Measurements from ENCODE around the gene CHMP2A. TPM values are rescaled to one million over a fixed set of nuclear protein-coding genes. Genes with fewer than 3 reads are reported as not detected.
A peak's percentile ranks its signal among the peaks of the same experiment; 100 is the strongest.

The CHMP2A gene
- total and polyA plus RNA-seq, 4 donors = 58.0 to 107 (median 83.3) TPM

- Histone ChIP-seq H3K27me3 (ENCODE audit: control insufficient read depth in 4 of 4, insufficient read depth in 4 of 4, low read length in 3 of 4) (no peaks in the 10 kb centered on the region), H3K9ac (ENCODE audit: low read depth in 1 of 2, low read length in 2 of 2) (no peak overlapping the region), H3K4me3 (ENCODE audit: low read depth in 1 of 3, low read length in 3 of 3) (no peak overlapping the region), H3K4me1 (ENCODE audit: control insufficient read depth in 4 of 4, insufficient read depth in 4 of 4, low read length in 3 of 4) (peaks cover 16 to 70% (median 48%) of the 10 kb centered on the region in 4 donors), H3K27ac (ENCODE audit: low read depth in 1 of 2, low read length in 2 of 2) (no peak overlapping the region), H3K36me3 (ENCODE audit: control insufficient read depth in 4 of 4, insufficient read depth in 3 of 4, low read depth in 1 of 4, low read length in 3 of 4) (peaks cover 0 to 9% (median 3%) of the 10 kb centered on the region in 4 donors), H3K9me3 (ENCODE audit: control insufficient read depth in 4 of 4, low read length in 3 of 4) (no peaks in the 10 kb centered on the region)
- TF ChIP-seq RAD21 (IDR thresholded peaks at IDR 0.05) = no peak
- TF ChIP-seq, protein P1, sequence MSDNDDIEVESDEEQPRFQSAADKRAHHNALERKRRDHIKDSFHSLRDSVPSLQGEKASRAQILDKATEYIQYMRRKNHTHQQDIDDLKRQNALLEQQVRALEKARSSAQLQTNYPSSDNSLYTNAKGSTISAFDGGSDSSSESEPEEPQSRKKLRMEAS (IDR thresholded peaks at IDR 0.05) = no peak
- TF ChIP-seq NR2F2 (IDR thresholded peaks at IDR 0.05) = no peak
- TF ChIP-seq CTCF (IDR thresholded peaks at IDR 0.05; ENCODE audit: low read depth, low read length, missing input control) = no peak
- TF ChIP-seq TAF1 (conservative IDR thresholded peaks at IDR 0.05) = no peak
- no peak for TF ChIP-seq EGR1 (IDR thresholded peaks at IDR 0.05; ENCODE audit: low read depth in 2 of 2)
- 88% methylated on average over 25 of the region's 25 CpGs for WGBS
- no peak for DNase-seq (ENCODE audit: low spot score)
Measured at GRCh38 chr19:58516246-58516836, 38.6 kb downstream of the CHMP2A start.

DNA sequence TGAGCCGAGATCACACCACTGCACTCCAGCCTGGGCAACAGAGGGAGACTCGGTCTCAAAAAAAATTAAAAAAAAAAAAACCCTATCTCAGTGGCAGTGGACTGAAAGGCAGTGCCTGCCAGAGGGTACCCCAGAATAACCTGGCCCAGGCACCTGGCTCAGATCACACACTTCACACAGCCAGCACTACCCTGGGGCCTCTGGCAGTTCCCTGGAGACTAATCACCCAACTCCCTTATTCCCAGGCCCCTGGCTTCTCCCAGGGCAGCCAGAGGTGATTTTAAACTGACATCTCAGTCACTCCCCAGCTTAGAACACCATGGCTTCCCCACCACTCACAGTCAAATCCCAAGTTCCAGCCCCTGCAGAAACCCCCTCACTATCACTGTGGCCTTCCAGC, 39.6 kb downstream of the CHMP2A start:
- no peak overlapping the region for H3K27ac ChIP-seq (ENCODE audit: low read depth in 1 of 2, low read length in 2 of 2)
- no peak overlapping the region for H3K9ac ChIP-seq (ENCODE audit: low read depth in 1 of 2, low read length in 2 of 2)
- H3K36me3 ChIP-seq (ENCODE audit: control insufficient read depth in 4 of 4, insufficient read depth in 3 of 4, low read depth in 1 of 4, low read length in 3 of 4) = peaks cover 0 to 9% (median 3%) of the 10 kb centered on the region in 4 donors
- H3K27me3 ChIP-seq (ENCODE audit: control insufficient read depth in 4 of 4, insufficient read depth in 4 of 4, low read length in 3 of 4) = no peaks in the 10 kb centered on the region
- H3K4me1 ChIP-seq (ENCODE audit: control insufficient read depth in 4 of 4, insufficient read depth in 4 of 4, low read length in 3 of 4) = peaks cover 16 to 76% (median 48%) of the 10 kb centered on the region in 4 donors
- H3K4me3 ChIP-seq (ENCODE audit: low read depth in 1 of 3, low read length in 3 of 3) = no peak overlapping the region
- WGBS = 88% methylated on average over 2 of the region's 2 CpGs
- DNase-seq (ENCODE audit: low spot score) = no peak
- no peaks in the 10 kb centered on the region for H3K9me3 ChIP-seq (ENCODE audit: control insufficient read depth in 4 of 4, low read length in 3 of 4)
- TF ChIP-seq TAF1 (conservative IDR thresholded peaks at IDR 0.05) = no peak
- no peak for TF ChIP-seq HNF4A (conservative IDR thresholded peaks at IDR 0.05)
- TF ChIP-seq, protein P2, sequence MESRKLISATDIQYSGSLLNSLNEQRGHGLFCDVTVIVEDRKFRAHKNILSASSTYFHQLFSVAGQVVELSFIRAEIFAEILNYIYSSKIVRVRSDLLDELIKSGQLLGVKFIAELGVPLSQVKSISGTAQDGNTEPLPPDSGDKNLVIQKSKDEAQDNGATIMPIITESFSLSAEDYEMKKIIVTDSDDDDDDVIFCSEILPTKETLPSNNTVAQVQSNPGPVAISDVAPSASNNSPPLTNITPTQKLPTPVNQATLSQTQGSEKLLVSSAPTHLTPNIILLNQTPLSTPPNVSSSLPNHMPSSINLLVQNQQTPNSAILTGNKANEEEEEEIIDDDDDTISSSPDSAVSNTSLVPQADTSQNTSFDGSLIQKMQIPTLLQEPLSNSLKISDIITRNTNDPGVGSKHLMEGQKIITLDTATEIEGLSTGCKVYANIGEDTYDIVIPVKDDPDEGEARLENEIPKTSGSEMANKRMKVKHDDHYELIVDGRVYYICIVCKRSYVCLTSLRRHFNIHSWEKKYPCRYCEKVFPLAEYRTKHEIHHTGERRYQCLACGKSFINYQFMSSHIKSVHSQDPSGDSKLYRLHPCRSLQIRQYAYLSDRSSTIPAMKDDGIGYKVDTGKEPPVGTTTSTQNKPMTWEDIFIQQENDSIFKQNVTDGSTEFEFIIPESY (IDR thresholded peaks at IDR 0.05) = no peak
- no peak for TF ChIP-seq SP1 (IDR thresholded peaks at IDR 0.05)
- no peak for TF ChIP-seq YY1 (IDR thresholded peaks at IDR 0.05)
- TF ChIP-seq FOXA1 (IDR thresholded peaks at IDR 0.05) = no peak

GRCh38 chr19:58514564-58515022, 40.3 kb downstream of the CHMP2A start:
- H3K27me3 ChIP-seq (ENCODE audit: control insufficient read depth in 4 of 4, insufficient read depth in 4 of 4, low read length in 3 of 4) = no peaks in the 10 kb centered on the region
- no peak overlapping the region for H3K9ac ChIP-seq (ENCODE audit: low read depth in 1 of 2, low read length in 2 of 2)
- no peak for DNase-seq (ENCODE audit: low spot score)
- TF ChIP-seq NR2F2 (IDR thresholded peaks at IDR 0.05) = no peak
- TF ChIP-seq REST (IDR thresholded peaks at IDR 0.05) = no peak
- TF ChIP-seq RAD21 (IDR thresholded peaks at IDR 0.05) = no peak
- no peak for TF ChIP-seq FOXA1 (IDR thresholded peaks at IDR 0.05)
- TF ChIP-seq GABPA (IDR thresholded peaks at IDR 0.05 in 1 of 2, conservative IDR thresholded peaks at IDR 0.05 in 1 of 2) = no peak
- TF ChIP-seq, protein P1 (IDR thresholded peaks at IDR 0.05) = no peak
- TF ChIP-seq FOXA2 (IDR thresholded peaks at IDR 0.05) = no peak
- TF ChIP-seq HNF4A (conservative IDR thresholded peaks at IDR 0.05) = no peak
- TF ChIP-seq CTCF (IDR thresholded peaks at IDR 0.05; ENCODE audit: low read depth, low read length, missing input control) = no peak
- peaks cover 16 to 76% (median 49%) of the 10 kb centered on the region in 4 donors for H3K4me1 ChIP-seq (ENCODE audit: control insufficient read depth in 4 of 4, insufficient read depth in 4 of 4, low read length in 3 of 4)
- no peak overlapping the region for H3K27ac ChIP-seq (ENCODE audit: low read depth in 1 of 2, low read length in 2 of 2)
- H3K4me3 ChIP-seq (ENCODE audit: low read depth in 1 of 3, low read length in 3 of 3) = peak overlapping the region in 2 of 3 donors; percentile 42 to 45
- 71% methylated on average over 3 of the region's 3 CpGs for WGBS
- H3K9me3 ChIP-seq (ENCODE audit: control insufficient read depth in 4 of 4, low read length in 3 of 4) = no peaks in the 10 kb centered on the region
- peaks cover 0 to 9% (median 3%) of the 10 kb centered on the region in 4 donors for H3K36me3 ChIP-seq (ENCODE audit: control insufficient read depth in 4 of 4, insufficient read depth in 3 of 4, low read depth in 1 of 4, low read length in 3 of 4)
